Fibroblast of lung (primary cell): Measurements from ENCODE around the gene BRINP2. TPM values are rescaled to one million over a fixed set of nuclear protein-coding genes. Genes with fewer than 3 reads are reported as not detected.

Experiments used
- DNase-seq, 2 donors: peaks; one replicate each; pipeline versions ENCODE4 v3.0.0 to v3.0.0-alpha.2; 2010; ENCODE audit warnings: low read depth in 2 of 2
- H2AFZ ChIP-seq: 2 replicates; pipeline ENCODE4 v1.5.1; 2012; ENCODE audit warnings: low read length, control low read depth, inconsistent platforms
- H3K27ac ChIP-seq: 2 replicates; pipeline ENCODE4 v1.5.1; 2011; ENCODE audit warnings: low read length, control low read depth; ENCODE audit not compliant: insufficient read depth
- H3K27me3 ChIP-seq: 2 replicates; pipeline ENCODE4 v1.5.1; 2011; ENCODE audit warnings: mild to moderate bottlenecking, low read length; ENCODE audit not compliant: control insufficient read depth, insufficient read depth
- H3K36me3 ChIP-seq: 2 replicates; pipeline ENCODE4 v1.5.1; 2011; ENCODE audit warnings: low read length; ENCODE audit not compliant: control insufficient read depth, insufficient read depth
- H3K4me1 ChIP-seq: 2 replicates; pipeline ENCODE4 v1.5.1; 2011; ENCODE audit warnings: low read length; ENCODE audit not compliant: control insufficient read depth, insufficient read depth; ENCODE audit errors: extremely low read depth
- H3K4me2 ChIP-seq: 2 replicates; pipeline ENCODE4 v1.5.1; 2011; ENCODE audit warnings: low read length, control low read depth; ENCODE audit not compliant: insufficient read depth; ENCODE audit errors: extremely low read depth
- H3K4me3 ChIP-seq, 4 experiments: fragments of 200-600 bp in 1 of 4; sonication (generic) in 1 of 4; replicated peaks in 1 of 4; 2 replicates each; pipeline ENCODE4 v1.5.1; 2011 to 2016; ENCODE audit warnings: low read length in 4 of 4, low read depth in 3 of 4, mild to moderate bottlenecking in 3 of 4, control low read depth in 2 of 4, inconsistent platforms in 1 of 4, mixed read lengths in 1 of 4; ENCODE audit not compliant: insufficient read depth in 1 of 4; ENCODE audit errors: control extremely low read depth in 1 of 4
- H3K79me2 ChIP-seq: 2 replicates; pipeline ENCODE4 v1.5.1; 2012; ENCODE audit warnings: mild to moderate bottlenecking, low read length, inconsistent platforms; ENCODE audit not compliant: control insufficient read depth, insufficient read depth
- H3K9ac ChIP-seq: 2 replicates; pipeline ENCODE4 v1.5.1; 2011; ENCODE audit warnings: mild to moderate bottlenecking, low read length, control low read depth; ENCODE audit not compliant: insufficient read depth
- H3K9me3 ChIP-seq: 2 replicates; pipeline ENCODE4 v1.5.1; 2012; ENCODE audit warnings: low read depth, low read length; ENCODE audit not compliant: control insufficient read depth, insufficient read depth
- H4K20me1 ChIP-seq: 2 replicates; pipeline ENCODE4 v1.5.1; 2011; ENCODE audit warnings: low read length; ENCODE audit not compliant: control insufficient read depth, insufficient read depth; ENCODE audit errors: extremely low read depth
- EZH2 ChIP-seq: IDR thresholded peaks from 2 replicates; pipeline ENCODE4 v1.5.1; 2012; ENCODE audit warnings: low read length, control low read depth, mild to moderate bottlenecking; ENCODE audit errors: missing control alignments
- polyA plus RNA-seq, 2 donors: library from polyadenylated mRNA; depleted of rRNA in 1 of 2; stranded (reverse) in 1 of 2; unstranded in 1 of 2; fragments of >200 nt; gene quantifications; 2 replicates each; pipeline ENCODE4 v1.2.1, GENCODE V29; 2011 to 2012; ENCODE audit warnings: missing spikeins in 1 of 2
- total RNA-seq: library from RNA; depleted of rRNA; stranded (reverse); fragments of >200 nt; gene quantifications from 2 replicates; pipeline ENCODE4 v1.2.1, GENCODE V29; 2014
- TF ChIP-seq, protein P1 (sequence below), 2 donors: IDR thresholded peaks in 1 of 2; conservative IDR thresholded peaks in 1 of 2; 1 replicate in 1 of 2; 2 replicates in 1 of 2; pipeline ENCODE4 v1.5.1; 2011 to 2012; ENCODE audit warnings: low read length in 2 of 2, control low read depth in 1 of 2, inconsistent platforms in 1 of 2, low read depth in 1 of 2, mild to moderate bottlenecking in 1 of 2

Gene BRINP2
- total and polyA plus RNA-seq, 2 donors (not counting 1 experiment from before 2014, with no cell fraction given) = under 0.01 to 0.02 TPM

DNA sequence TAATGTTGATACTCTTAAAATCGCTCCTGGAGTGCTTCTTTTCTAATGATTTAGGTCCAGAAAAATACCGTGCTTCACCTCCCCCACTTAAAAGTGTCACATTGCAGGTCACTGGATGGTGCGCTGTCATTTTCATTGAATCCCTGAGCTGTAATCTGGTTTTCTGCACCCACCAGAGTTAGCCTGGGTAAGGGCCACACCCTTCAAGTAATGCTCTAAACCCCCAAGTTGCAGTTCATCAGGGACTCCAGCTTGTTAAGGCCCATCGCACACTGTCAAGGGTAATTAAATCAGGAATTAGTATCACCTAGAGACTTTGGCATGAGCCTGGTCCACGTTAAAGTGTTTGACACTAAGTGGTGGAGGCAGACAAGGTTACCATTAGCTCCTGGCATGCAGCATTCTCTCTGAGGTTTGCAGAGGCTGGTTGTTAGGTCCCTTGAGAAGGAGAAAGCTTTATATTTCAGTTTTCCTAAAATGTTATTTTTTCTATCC is 40.3 kb upstream of the BRINP2 start:
- H3K4me3 ChIP-seq = no peak overlapping the region
- no peaks in the 10 kb centered on the region for H4K20me1 ChIP-seq
- no peaks in the 10 kb centered on the region for H3K9me3 ChIP-seq
- H3K36me3 ChIP-seq = no peaks in the 10 kb centered on the region
- no peaks in the 10 kb centered on the region for H3K4me1 ChIP-seq
- no peak overlapping the region for H3K9ac ChIP-seq
- TF ChIP-seq, protein P1, sequence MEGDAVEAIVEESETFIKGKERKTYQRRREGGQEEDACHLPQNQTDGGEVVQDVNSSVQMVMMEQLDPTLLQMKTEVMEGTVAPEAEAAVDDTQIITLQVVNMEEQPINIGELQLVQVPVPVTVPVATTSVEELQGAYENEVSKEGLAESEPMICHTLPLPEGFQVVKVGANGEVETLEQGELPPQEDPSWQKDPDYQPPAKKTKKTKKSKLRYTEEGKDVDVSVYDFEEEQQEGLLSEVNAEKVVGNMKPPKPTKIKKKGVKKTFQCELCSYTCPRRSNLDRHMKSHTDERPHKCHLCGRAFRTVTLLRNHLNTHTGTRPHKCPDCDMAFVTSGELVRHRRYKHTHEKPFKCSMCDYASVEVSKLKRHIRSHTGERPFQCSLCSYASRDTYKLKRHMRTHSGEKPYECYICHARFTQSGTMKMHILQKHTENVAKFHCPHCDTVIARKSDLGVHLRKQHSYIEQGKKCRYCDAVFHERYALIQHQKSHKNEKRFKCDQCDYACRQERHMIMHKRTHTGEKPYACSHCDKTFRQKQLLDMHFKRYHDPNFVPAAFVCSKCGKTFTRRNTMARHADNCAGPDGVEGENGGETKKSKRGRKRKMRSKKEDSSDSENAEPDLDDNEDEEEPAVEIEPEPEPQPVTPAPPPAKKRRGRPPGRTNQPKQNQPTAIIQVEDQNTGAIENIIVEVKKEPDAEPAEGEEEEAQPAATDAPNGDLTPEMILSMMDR (conservative IDR thresholded peaks at IDR 0.05 in 1 of 2, IDR thresholded peaks at IDR 0.05 in 1 of 2; ENCODE audit: low read depth in 1 of 2, low read length in 2 of 2) = no peak
- no peak overlapping the region for H2AFZ ChIP-seq
- H3K27me3 ChIP-seq = no peaks in the 10 kb centered on the region
- no peaks in the 10 kb centered on the region for H3K79me2 ChIP-seq
- DNase-seq = no peak
- H3K4me2 ChIP-seq = no peak overlapping the region
- H3K27ac ChIP-seq = no peak overlapping the region

GRCh38 chr1:177131723-177132122 is 39.0 kb upstream of the BRINP2 start:
- Histone ChIP-seq H2AFZ (no peak overlapping the region), H3K4me3 (no peak overlapping the region), H3K4me1 (no peaks in the 10 kb centered on the region), H4K20me1 (no peaks in the 10 kb centered on the region), H3K79me2 (no peaks in the 10 kb centered on the region), H3K4me2 (no peak overlapping the region), H3K27me3 (no peaks in the 10 kb centered on the region), H3K36me3 (no peaks in the 10 kb centered on the region), H3K9ac (no peak overlapping the region), H3K27ac (no peak overlapping the region), H3K9me3 (no peaks in the 10 kb centered on the region)
- TF ChIP-seq EZH2 = no peak
- DNase-seq = no peak

DNA sequence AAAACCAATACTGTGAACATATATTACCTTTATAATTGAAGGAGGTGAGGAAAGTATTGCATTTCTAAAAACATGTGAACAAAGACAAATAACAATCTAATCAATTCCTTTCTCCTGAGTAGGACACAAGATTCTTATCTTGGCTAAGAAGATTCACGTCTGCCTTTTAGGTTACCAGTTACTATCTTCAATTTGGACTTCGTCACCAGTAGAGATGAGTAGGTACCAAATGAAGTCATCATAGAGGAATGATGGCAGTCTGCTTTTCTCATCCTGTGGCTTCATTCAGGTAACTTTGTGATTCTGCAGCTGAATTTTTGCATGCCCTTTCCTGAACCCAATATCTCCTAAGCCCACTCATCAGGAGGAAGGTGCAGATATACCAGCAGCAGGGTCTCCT is 38.6 kb upstream of the BRINP2 start:
- Histone ChIP-seq H3K27ac (no peak overlapping the region), H3K36me3 (no peaks in the 10 kb centered on the region), H3K4me2 (no peak overlapping the region), H3K9ac (no peak overlapping the region), H3K4me1 (no peaks in the 10 kb centered on the region), H3K27me3 (no peaks in the 10 kb centered on the region), H3K4me3 (no peak overlapping the region), H2AFZ (no peak overlapping the region), H3K79me2 (no peaks in the 10 kb centered on the region), H4K20me1 (no peaks in the 10 kb centered on the region), H3K9me3 (no peaks in the 10 kb centered on the region)
- no peak for TF ChIP-seq EZH2
- TF ChIP-seq, protein P1 (conservative IDR thresholded peaks at IDR 0.05 in 1 of 2, IDR thresholded peaks at IDR 0.05 in 1 of 2; ENCODE audit: low read depth in 1 of 2, low read length in 2 of 2) = no peak
- no peak for DNase-seq
